Measurements from ENCODE around the gene PPM1N.

Gene PPM1N

GRCh38 chr19:45488708-45489107, 9.5 kb upstream of the PPM1N start:
- no peak overlapping the region for H3K4me3 ChIP-seq (ENCODE audit: low read depth, low read length)

GRCh38 chr19:45489216-45489855, 8.9 kb upstream of the PPM1N start:
- no peak overlapping the region for H3K4me3 ChIP-seq (ENCODE audit: low read depth, low read length)

- H3K4me3 ChIP-seq (ENCODE audit: low read depth, low read length): peak overlapping the region; percentile 4
Measured at GRCh38 chr19:45492137-45492626, 6.1 kb upstream of the PPM1N start.

GRCh38 chr19:45492627-45493470, 5.4 kb upstream of the PPM1N start:
- peak overlapping the region; percentile 56 for H3K4me3 ChIP-seq (ENCODE audit: low read depth, low read length)

- no peak overlapping the region for H3K4me3 ChIP-seq (ENCODE audit: low read depth, low read length)
Measured at GRCh38 chr19:45494261-45494916, 3.9 kb upstream of the PPM1N start.

GRCh38 chr19:45495178-45495577, 3.1 kb upstream of the PPM1N start:
- no peak overlapping the region for H3K4me3 ChIP-seq (ENCODE audit: low read depth, low read length)

DNA sequence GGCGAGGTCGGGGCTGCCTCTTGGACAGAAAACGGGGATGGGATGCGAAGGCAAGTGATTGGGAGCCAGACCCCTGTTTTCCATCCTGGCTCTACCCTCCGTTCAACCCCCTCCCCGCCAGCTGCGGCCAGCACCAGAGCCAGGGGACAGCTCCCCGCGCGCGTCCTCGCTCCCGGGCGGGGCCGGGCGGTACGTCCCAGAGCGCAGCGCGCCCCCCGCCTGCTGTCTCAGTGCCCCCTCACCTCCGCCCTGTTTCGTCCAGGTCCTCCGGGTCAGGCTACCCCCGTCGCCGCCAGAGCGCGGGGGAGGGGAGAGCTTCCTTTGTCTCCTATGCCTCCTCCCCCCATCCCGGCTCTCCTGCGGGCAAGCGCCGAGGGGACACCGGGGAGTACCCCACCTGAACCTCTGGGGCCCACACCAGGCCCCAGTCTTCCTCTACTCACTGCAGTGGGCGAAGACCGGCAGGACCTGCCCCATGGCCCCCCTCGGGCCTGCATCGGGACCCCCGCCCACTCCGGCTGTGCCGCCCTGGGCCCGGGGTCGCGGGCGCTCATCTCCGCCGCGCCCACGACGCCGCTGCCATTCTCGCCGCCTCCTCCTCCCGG, 1.8 kb upstream of the PPM1N start:
- peak overlapping the region; percentile 61 for H3K4me3 ChIP-seq (ENCODE audit: low read depth, low read length)

GRCh38 chr19:45497791-45498190, 452 bp upstream of the PPM1N start:
- H3K4me3 ChIP-seq (ENCODE audit: low read depth, low read length): no peak overlapping the region

GRCh38 chr19:45499196-45500180, 1.2 kb downstream of the PPM1N start:
- peak overlapping the region; percentile 35 for H3K4me3 ChIP-seq (ENCODE audit: low read depth, low read length)

- H3K4me3 ChIP-seq (ENCODE audit: low read depth, low read length): no peak overlapping the region
Measured at GRCh38 chr19:45500918-45501729, 2.9 kb downstream of the PPM1N start.

DNA sequence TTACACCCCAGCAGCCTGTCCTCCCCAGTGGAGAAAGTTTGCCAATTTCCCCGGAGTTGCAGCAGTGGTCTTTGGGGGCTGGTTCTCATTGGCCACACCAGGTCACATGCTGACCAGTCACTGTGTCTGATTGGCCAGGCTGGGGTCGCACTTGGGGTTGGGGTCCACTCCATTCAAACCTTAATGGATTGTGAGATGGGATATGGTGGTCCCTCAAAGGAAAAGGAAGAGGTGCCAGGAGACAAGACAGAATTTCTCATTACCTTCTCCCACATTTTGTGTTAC, 3.4 kb downstream of the PPM1N start:
- no peak overlapping the region for H3K4me3 ChIP-seq (ENCODE audit: low read depth, low read length)

DNA sequence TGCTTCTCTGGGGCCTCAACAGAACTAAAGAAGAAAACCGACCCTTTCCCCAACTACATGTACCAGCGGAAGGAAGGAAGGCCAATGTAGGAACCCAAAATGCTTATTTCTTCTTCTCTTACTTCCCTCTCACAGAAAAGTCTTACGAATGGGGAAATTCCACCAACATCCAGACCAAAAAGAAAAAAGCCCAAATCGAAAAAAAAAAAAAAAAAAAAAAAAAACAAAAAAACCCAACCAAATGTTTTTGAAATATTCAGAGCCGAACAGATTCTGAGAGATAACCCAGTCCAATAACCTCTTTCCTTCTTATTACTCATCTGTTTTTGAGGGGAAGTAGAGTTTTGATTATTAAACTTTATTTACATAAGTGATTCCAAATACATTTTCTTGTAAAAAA, 3.9 kb downstream of the PPM1N start:
- no peak overlapping the region for H3K4me3 ChIP-seq (ENCODE audit: low read depth, low read length)

- H3K4me3 ChIP-seq (ENCODE audit: low read depth, low read length): no peak overlapping the region
Measured at GRCh38 chr19:45503909-45504308, 5.7 kb downstream of the PPM1N start.

DNA sequence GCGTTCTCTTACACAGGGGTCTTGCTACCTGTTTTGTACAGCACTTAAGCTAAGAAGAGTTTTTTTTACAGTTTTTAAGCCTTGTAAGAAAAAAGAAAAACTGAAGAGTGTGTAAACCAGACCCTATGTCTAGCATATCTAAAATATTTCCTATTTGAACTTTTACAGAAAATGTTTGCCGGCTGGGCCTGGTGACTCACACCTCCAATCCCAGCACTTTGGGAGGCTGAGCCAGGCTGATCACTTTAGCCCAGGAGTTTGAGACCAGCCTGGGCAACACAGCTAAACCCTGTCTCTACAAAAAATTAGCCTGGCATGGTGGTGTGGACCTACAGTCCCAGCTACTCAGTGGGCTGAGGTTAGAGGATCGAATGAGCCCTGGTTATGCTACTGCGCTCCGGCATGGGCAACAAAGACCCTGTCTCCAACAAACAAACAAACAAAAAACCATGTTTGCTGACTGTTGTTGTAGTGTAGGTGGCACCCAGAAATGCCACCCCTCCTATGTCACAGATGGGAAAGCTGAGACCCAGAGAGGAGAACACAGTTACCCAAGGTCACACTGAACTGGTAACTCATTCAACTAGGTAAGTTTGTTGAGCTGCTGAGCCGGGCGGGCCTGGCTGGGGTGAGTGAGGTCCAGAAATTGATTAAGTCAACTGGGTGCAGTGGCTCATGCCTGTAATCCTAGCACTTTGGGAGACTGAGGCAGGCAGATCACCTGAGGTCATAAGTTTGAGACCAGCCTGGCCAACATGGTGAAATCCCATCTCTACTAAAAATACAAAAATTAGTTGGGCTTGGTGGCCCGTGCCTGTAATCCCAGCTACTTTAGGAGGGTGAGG, 7.1 kb downstream of the PPM1N start:
- H3K4me3 ChIP-seq (ENCODE audit: low read depth, low read length): no peak overlapping the region

GRCh38 chr19:45505996-45506245, 7.7 kb downstream of the PPM1N start:
- H3K4me3 ChIP-seq (ENCODE audit: low read depth, low read length): no peak overlapping the region

- H3K4me3 ChIP-seq (ENCODE audit: low read depth, low read length): peak overlapping the region; percentile 96
Measured at GRCh38 chr19:45506246-45506988, 8.2 kb downstream of the PPM1N start.

DNA sequence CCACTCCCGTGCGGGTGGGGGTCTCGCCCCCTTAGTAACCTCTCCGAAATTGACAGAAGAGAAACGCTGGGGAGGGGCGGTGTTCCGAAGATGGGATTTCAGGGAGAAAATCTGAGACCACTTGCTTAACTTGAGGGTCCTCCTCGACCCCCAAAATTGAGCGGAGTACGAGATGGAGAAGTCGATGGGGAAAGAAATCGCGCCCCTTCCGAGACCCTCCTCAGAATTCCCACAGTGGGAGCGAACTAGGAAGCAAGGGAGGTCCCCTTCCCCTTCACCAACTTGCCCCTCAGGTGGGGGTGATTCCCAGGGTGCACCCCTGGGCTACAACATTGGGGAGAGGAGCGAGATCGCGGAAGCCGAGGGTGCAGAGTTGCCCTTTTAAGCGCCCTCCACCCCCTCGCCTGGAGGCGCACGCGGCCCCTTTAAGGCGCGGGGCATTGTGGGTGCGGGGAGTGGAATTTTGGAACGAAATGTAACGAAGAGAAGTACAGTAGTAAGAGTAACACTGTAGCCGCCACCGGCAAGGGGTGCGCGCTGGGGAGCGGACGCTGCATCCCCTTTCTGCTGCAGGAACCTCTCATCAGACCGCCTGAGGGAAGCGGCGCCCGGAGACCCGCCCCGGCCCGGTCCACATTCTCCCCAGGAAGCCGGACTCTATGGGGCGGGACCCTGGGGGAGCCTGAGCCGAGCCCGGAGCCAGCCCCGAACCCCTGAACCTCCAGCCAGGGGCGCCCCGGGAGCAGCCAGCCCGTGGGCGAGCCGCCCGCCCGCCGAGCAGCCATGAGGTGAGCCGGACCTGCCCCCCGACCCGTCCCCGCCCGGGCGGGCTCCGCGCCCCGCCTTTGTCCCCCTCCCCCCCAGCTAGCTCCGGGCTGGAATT, 9.0 kb downstream of the PPM1N start, which contains the start of gene VASP:
VASP (plus strand) TSS at position 491 of the 883 bp plus-strand sequence; CDS start at position 784, 293 bp downstream.
- peak within 1 kb of the TSS; percentile 96 for H3K4me3 ChIP-seq (ENCODE audit: low read depth, low read length)

Measured in iPS-11a (cell line).